HG03135 (cell line): Measurements from ENCODE around the gene FLT3LG.
"Not testable (repeated sequence)": the region's sequence is repeated elsewhere in the genome, so short reads cannot be mapped to it uniquely, and the experiment has no call there.

Source experiments
- ATAC-seq: cut with Tn5 transposase; IDR thresholded peaks from one replicate; pipeline ENCODE4 v1.9.1; 2021; ENCODE audit warnings: mild to moderate bottlenecking, moderate library complexity; ENCODE audit not compliant: unreplicated experiment

FLT3LG gene

GRCh38 chr19:49440439-49441209 lies 33.4 kb upstream of the FLT3LG start:
- no peak for ATAC-seq

GRCh38 chr19:49441210-49441959 lies 32.6 kb upstream of the FLT3LG start, which contains the start of gene SLC17A7:
TSS of gene SLC17A7 (minus strand) at chr19:49441527. CDS start at chr19:49441379, 148 bp downstream.
- ATAC-seq: no peak

- ATAC-seq: no peak
Observed at GRCh38 chr19:49441960-49442350, 32.1 kb upstream of the FLT3LG start.

- no peak for ATAC-seq
Observed at GRCh38 chr19:49442354-49442753, 31.7 kb upstream of the FLT3LG start.

- peak; percentile 22 for ATAC-seq
Observed at GRCh38 chr19:49442771-49443365, 31.1 kb upstream of the FLT3LG start.

GRCh38 chr19:49443366-49444099 lies 30.5 kb upstream of the FLT3LG start:
- peak; percentile 76 for ATAC-seq

GRCh38 chr19:49444100-49444700 lies 29.8 kb upstream of the FLT3LG start:
- not testable (repeated sequence) for ATAC-seq

GRCh38 chr19:49445997-49446396 lies 28.0 kb upstream of the FLT3LG start:
- ATAC-seq: no peak

- ATAC-seq: no peak
Observed at GRCh38 chr19:49447485-49448431, 26.3 kb upstream of the FLT3LG start.

GRCh38 chr19:49448432-49448786 lies 25.6 kb upstream of the FLT3LG start:
- no peak for ATAC-seq

- no peak for ATAC-seq
Observed at GRCh38 chr19:49450405-49450804, 23.6 kb upstream of the FLT3LG start.

- ATAC-seq: peak; percentile 61
Observed at GRCh38 chr19:49451430-49452181, 22.4 kb upstream of the FLT3LG start, which contains the start of gene PIH1D1. TSS of gene PIH1D1 (minus strand) at chr19:49451814. CDS start at chr19:49451574, 240 bp downstream.

- ATAC-seq: peak; percentile 75
Observed at GRCh38 chr19:49453013-49453756, 20.8 kb upstream of the FLT3LG start, which contains the start of gene ALDH16A1. TSS of gene ALDH16A1 (plus strand) at chr19:49453225. CDS start at chr19:49453332, 107 bp downstream.

- no peak for ATAC-seq
Observed at GRCh38 chr19:49453757-49454240, 20.2 kb upstream of the FLT3LG start.

- ATAC-seq: no peak
Observed at GRCh38 chr19:49455773-49456172, 18.2 kb upstream of the FLT3LG start.

- ATAC-seq: no peak
Observed at GRCh38 chr19:49456326-49456725, 17.7 kb upstream of the FLT3LG start.

- no peak for ATAC-seq
Observed at GRCh38 chr19:49458567-49458903, 15.5 kb upstream of the FLT3LG start.

- no peak for ATAC-seq
Observed at GRCh38 chr19:49459388-49459787, 14.6 kb upstream of the FLT3LG start.
